GM12874 (cell line): ENCODE results near the gene AZGP1.
A peak's percentile ranks its signal among the peaks of the same experiment; 100 is the strongest.

Experiments
- CTCF ChIP-seq: IDR thresholded peaks from 2 replicates; pipeline ENCODE4 v1.5.1; 2011; ENCODE audit warnings: low read depth, mild to moderate bottlenecking, control low read depth, low read length, moderate library complexity; ENCODE audit not compliant: insufficient read depth

Gene AZGP1

GRCh38 chr7:99992330-99993038 lies 16.7 kb upstream of the AZGP1 start:
- no peak for TF ChIP-seq CTCF

- no peak for TF ChIP-seq CTCF
Measured at GRCh38 chr7:99990460-99990852, 14.6 kb upstream of the AZGP1 start.

- no peak for TF ChIP-seq CTCF
Measured at GRCh38 chr7:99987846-99988245, 12.0 kb upstream of the AZGP1 start.

GRCh38 chr7:99984593-99984992 lies 8.8 kb upstream of the AZGP1 start:
- no peak for TF ChIP-seq CTCF

- TF ChIP-seq CTCF = peak; percentile 46
Measured at GRCh38 chr7:99979814-99980225, 4.0 kb upstream of the AZGP1 start.

GRCh38 chr7:99976626-99977025 lies 795 bp upstream of the AZGP1 start:
- TF ChIP-seq CTCF = no peak

- TF ChIP-seq CTCF = no peak
Measured at GRCh38 chr7:99974681-99975080, 1.1 kb downstream of the AZGP1 start.
